ENCODE results near the gene FAM170A. TPM values are rescaled to one million over a fixed set of nuclear protein-coding genes. Genes with fewer than 3 reads are reported as not detected.

FAM170A gene
- total RNA-seq, 1 experiment from 2014 or later, result not detected

- Histone ChIP-seq H3K27me3 (ENCODE audit: control insufficient read depth, insufficient read depth, low read length) (no peaks in the 10 kb centered on the region), H3K9me3 (ENCODE audit: control insufficient read depth, insufficient read depth, low read depth, low read length) (no peaks in the 10 kb centered on the region), H3K36me3 (ENCODE audit: control insufficient read depth, insufficient read depth, low read length) (no peaks in the 10 kb centered on the region), H3K27ac (ENCODE audit: low read length) (no peak overlapping the region), H3K4me3 (ENCODE audit: low read depth in 2 of 2, low read length in 2 of 2) (no peak overlapping the region), H3K4me1 (ENCODE audit: control insufficient read depth, insufficient read depth, low read length) (no peaks in the 10 kb centered on the region)
- intact Hi-C loops (cut with micrococcal nuclease; ENCODE audit: unreplicated experiment), result no loop called here
- no peak for ATAC-seq
- POLR2A ChIA-PET, result no interaction called here
- CTCF ChIA-PET, result no interaction called here
- TF ChIP-seq POLR2AphosphoS5 (IDR thresholded peaks at IDR 0.05; ENCODE audit: low read depth, low read length) (no peak), CTCF (IDR thresholded peaks at IDR 0.05) (no peak)
- BruUV-seq (replicated peaks), result no TSS peak
- in situ Hi-C loops (cut with HindIII; ENCODE audit: low pct_unique_long_range_greater_than_20kb, low sequenced_read_pairs), result no loop called here
- no peak for DNase-seq (ENCODE audit: low read depth, low spot score)
These were observed 31.5 kb upstream of the FAM170A start for GRCh38 chr5:119597728-119598298.

GRCh38 chr5:119613937-119614336 is 15.4 kb upstream of the FAM170A start:
- no peak for ATAC-seq
- Histone ChIP-seq H3K4me1 (ENCODE audit: control insufficient read depth, insufficient read depth, low read length) (no peaks in the 10 kb centered on the region), H3K36me3 (ENCODE audit: control insufficient read depth, insufficient read depth, low read length) (no peaks in the 10 kb centered on the region), H3K4me3 (ENCODE audit: low read depth in 2 of 2, low read length in 2 of 2) (no peak overlapping the region), H3K27ac (ENCODE audit: low read length) (no peak overlapping the region), H3K27me3 (ENCODE audit: control insufficient read depth, insufficient read depth, low read length) (no peaks in the 10 kb centered on the region), H3K9me3 (ENCODE audit: control insufficient read depth, insufficient read depth, low read depth, low read length) (no peaks in the 10 kb centered on the region)
- TF ChIP-seq POLR2AphosphoS5 (IDR thresholded peaks at IDR 0.05; ENCODE audit: low read depth, low read length) (no peak), REST (IDR thresholded peaks at IDR 0.05; ENCODE audit: insufficient read depth in 1 of 2, low read depth in 2 of 2, low read length in 1 of 2) (no peak), TCF7L2 (IDR thresholded peaks at IDR 0.05; ENCODE audit: low read depth, low read length) (no peak), CTCF (IDR thresholded peaks at IDR 0.05) (no peak), SIN3A (IDR thresholded peaks at IDR 0.05; ENCODE audit: borderline replicate concordance, insufficient read depth, low read depth, low read length) (no peak)
- POLR2A ChIA-PET, result no interaction called here
- intact Hi-C loops (cut with micrococcal nuclease; ENCODE audit: unreplicated experiment), result no loop called here
- BruUV-seq (replicated peaks), result no TSS peak
- DNase-seq (ENCODE audit: low read depth, low spot score), result no peak
- in situ Hi-C loops (cut with HindIII; ENCODE audit: low pct_unique_long_range_greater_than_20kb, low sequenced_read_pairs), result no loop called here
- CTCF ChIA-PET, result no interaction called here

All from Panc1 (cell line).